ENCODE data around the gene HOXD10.
A peak's percentile ranks its signal among the peaks of the same experiment; 100 is the strongest.

Gene HOXD10

DNA sequence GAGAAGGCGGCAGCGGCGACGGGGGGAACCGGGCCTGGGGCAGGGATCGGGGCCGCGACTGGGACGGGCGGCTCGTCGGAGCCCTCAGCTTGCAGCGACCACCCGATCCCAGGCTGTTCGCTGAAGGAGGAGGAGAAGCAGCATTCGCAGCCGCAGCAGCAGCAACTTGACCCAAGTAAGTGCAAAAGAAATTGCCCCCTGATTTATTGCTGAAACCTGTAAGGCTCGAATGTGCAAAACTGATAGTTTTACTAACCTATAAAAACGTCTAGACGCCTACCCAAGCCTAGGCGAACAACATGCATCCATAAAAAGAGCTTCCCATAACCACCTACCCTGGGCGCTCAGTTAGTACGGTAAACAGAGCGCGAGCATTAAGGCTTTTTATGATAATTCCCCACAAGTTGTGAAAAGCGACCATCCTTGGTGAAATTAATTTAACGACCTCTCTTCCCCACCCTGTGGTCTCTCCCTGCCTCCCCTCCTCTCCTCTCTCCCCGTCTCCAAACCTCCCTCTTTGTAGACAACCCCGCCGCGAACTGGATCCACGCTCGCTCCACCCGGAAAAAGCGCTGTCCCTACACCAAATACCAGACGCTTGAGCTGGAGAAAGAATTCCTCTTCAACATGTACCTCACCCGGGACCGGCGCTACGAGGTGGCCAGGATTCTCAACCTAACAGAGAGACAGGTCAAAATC lies 7.0 kb downstream of the HOXD10 start:
- no peak overlapping the region for H3K4me3 ChIP-seq (ENCODE audit: low read depth, low read length)
- TF ChIP-seq, protein P1, sequence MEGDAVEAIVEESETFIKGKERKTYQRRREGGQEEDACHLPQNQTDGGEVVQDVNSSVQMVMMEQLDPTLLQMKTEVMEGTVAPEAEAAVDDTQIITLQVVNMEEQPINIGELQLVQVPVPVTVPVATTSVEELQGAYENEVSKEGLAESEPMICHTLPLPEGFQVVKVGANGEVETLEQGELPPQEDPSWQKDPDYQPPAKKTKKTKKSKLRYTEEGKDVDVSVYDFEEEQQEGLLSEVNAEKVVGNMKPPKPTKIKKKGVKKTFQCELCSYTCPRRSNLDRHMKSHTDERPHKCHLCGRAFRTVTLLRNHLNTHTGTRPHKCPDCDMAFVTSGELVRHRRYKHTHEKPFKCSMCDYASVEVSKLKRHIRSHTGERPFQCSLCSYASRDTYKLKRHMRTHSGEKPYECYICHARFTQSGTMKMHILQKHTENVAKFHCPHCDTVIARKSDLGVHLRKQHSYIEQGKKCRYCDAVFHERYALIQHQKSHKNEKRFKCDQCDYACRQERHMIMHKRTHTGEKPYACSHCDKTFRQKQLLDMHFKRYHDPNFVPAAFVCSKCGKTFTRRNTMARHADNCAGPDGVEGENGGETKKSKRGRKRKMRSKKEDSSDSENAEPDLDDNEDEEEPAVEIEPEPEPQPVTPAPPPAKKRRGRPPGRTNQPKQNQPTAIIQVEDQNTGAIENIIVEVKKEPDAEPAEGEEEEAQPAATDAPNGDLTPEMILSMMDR (IDR thresholded peaks at IDR 0.05; ENCODE audit: low read depth, low read length), result no peak

DNA sequence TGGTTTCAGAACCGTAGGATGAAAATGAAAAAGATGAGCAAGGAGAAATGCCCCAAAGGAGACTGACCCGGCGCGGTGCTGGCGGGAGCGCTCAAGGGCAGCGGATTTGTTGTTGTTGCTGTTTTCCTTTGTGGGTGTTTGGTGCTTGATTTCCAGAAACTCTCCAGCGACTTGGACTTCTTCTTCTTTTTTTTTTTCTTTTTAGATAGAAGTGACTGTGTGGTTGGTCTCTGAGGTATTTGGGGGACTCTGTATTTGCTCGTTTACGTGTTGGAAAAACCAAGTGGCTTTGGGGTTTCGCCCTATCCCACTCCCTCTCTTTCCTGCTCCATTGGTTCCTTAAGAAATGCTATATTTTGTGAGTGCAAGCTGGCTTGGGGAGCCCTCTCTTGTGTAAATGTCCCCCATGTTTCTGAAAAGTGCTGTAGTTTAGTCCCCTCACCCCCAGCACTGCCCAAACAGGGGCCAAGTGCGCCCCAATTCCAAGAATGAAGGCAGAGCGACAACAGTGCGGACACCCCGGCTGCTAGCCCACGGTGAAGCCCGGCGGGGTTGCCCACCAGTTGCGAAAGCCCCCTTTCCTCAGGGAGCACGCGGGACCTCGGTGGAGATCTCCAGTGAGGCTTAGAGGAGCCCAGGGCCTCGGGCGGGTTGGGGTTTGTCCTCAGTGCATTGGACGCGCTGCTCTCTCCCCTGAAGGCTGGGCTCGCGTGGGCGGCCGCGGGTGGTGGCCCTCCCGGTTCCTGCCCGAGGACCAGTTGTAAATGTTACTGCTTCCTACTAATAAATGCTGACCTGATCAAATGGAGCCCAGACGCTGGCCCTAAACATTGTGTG lies 7.8 kb downstream of the HOXD10 start:
- TF ChIP-seq, protein P1 (IDR thresholded peaks at IDR 0.05; ENCODE audit: low read depth, low read length), result no peak
- H3K4me3 ChIP-seq (ENCODE audit: low read depth, low read length), result no peak overlapping the region

DNA sequence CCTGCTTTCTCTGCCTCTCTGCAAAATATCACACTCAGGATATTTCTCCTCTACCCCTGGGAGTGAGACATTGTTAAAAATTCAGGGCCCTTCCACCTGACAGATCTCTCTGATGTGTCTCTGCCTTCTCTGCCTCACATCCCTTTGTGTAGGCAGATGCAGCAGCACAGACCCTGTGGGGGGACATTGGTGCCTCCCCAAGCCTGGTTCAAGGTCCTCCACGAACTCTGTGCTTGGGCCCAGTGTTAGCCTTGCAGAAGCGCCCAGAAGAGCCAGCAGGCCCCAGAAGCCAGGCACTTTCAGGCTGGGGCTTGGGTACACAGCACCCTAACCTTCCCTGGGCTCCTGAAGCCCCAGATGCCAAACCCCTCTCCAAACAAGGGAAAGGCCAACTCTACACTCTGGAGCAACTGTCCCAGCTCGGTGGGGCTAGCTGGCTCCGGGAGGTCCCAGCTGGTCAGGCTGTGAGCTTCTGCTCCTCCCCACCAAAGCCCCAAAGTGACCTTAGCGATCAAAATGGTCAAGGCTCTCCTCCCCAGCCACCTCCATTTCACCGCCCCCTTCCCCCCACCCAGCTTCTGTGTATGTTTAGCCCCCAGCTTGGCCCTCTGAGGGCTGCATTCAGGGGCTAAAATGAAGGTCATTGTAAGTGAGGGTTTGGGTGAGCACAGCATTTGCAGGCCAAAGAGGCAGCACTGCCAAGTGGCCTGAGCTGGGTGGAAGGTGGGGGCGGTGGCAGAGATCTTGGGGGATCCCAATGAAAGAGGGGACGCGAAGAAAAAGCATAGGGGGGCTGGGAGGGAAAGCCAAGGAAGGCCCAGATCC lies 8.6 kb downstream of the HOXD10 start:
- TF ChIP-seq, protein P1 (IDR thresholded peaks at IDR 0.05; ENCODE audit: low read depth, low read length), result no peak
- H3K4me3 ChIP-seq (ENCODE audit: low read depth, low read length), result no peak overlapping the region

DNA sequence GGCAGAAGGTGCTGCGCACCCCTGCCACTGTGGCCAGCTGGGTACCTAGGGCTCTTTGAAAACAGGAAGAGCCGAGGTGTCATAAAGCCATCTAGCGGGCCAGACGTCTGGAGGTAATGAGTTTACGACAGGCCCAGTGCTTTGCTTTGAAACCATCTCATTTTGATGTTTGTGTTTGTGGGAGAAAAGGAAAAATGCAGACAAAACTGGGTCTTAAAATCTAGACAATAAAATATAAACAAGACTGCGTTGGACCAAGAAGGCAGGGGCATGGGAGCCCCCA lies 9.1 kb downstream of the HOXD10 start:
- no peak overlapping the region for H3K4me3 ChIP-seq (ENCODE audit: low read depth, low read length)
- TF ChIP-seq, protein P1 (IDR thresholded peaks at IDR 0.05; ENCODE audit: low read depth, low read length), result no peak

DNA sequence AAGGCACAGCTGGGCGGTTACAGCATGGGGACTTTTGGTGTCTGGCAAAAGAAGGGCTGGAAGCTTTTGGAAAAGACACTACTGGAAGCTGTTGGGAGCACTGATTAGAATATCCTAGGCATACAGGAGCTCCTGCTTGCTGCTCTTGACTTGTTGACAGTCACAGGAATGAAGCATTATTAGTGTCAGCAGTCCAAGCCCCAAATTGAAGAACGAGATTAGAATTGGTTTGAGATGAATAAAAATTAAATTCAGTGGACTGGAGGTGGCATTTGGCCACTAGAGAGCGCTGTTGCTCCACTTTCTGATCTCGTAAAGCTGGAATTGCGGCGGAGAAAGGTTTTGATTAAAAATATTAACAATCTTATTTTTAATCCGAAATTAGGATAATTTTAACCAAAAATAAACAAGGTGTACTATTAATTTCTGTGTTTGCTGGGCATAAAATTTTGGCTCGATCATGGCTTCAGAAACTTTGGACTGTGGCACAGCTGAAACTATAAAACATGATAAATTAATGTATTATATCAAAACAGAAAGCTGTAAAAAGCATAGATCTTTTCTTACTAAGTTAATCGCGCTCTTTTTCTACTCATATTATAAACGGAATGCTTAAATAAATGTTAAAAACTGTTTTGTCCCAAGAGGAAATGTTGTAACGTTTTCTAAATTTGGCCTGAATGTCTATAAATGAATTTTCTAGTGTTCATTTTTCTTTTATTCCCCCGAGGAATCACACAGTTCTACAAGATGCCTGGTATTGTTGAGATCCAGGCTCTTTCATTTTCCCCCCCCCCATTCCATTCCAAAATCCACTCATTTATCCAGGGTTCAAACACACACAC lies 10.6 kb downstream of the HOXD10 start:
- no peak overlapping the region for H3K4me3 ChIP-seq (ENCODE audit: low read depth, low read length)
- TF ChIP-seq, protein P1 (IDR thresholded peaks at IDR 0.05; ENCODE audit: low read depth, low read length), result peak; percentile 67

DNA sequence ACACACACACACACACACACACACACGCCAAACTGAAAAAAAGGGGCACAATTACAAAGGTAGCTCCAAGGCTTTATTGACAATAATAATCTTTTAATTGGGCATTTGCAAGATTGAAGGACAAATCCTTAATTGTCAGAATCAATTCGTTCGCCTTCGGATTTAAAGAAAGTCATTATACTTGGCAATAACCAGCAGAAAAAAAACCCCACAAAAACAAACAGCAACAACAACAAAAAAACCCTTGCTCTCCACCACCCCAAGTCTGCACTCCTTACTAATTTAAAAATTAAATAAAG lies 11.1 kb downstream of the HOXD10 start:
- TF ChIP-seq, protein P1 (IDR thresholded peaks at IDR 0.05; ENCODE audit: low read depth, low read length), result no peak

More for the DNA sequence above, 11.1 kb downstream of the HOXD10 start:
- H3K4me3 ChIP-seq (ENCODE audit: low read depth, low read length), result no peak overlapping the region

Measured in WI38 (cell line).